ENCODE data around the gene PTPRA.

Gene PTPRA

GRCh38 chr20:2840138-2840966 is 32.9 kb upstream of the PTPRA start, which contains the start of the genes PCED1A and VPS16:
TSS of gene PCED1A (minus strand) at chr20:2840655. CDS start at chr20:2839912, 743 bp downstream.
TSS of gene VPS16 (plus strand) at chr20:2840745. CDS start at chr20:2840775, 30 bp downstream.
- H3K4me3 ChIP-seq (ENCODE audit: low read length): peak within 1 kb of the TSS; percentile 98
- H3F3A ChIP-seq (ENCODE audit: control insufficient read depth, insufficient read depth): no peaks in the 10 kb centered on the region
- no peak within 1 kb of the TSS for H3K27ac ChIP-seq (ENCODE audit: low read depth, low read length)
- H3K27me3 ChIP-seq (ENCODE audit: control insufficient read depth, low read length): no peaks in the 10 kb centered on the region
- peaks cover 11% of the 10 kb centered on the region for H3K79me2 ChIP-seq (ENCODE audit: control insufficient read depth, low read length)
- H4K20me1 ChIP-seq (ENCODE audit: control insufficient read depth, insufficient read depth, low read depth, low read length): no peaks in the 10 kb centered on the region
- no peak for TF ChIP-seq EZH2phosphoT487 (IDR thresholded peaks at IDR 0.05; ENCODE audit: borderline replicate concordance, low read length)
- TF ChIP-seq CTCF (IDR thresholded peaks at IDR 0.05; ENCODE audit: low read depth, low read length, poor library complexity, severe bottlenecking): no peak
- no peaks in the 10 kb centered on the region for H3K36me3 ChIP-seq (ENCODE audit: control insufficient read depth, low read length)
- H3K4me2 ChIP-seq (ENCODE audit: low read length): peak within 1 kb of the TSS; percentile 96
- no peaks in the 10 kb centered on the region for H3K9me2 ChIP-seq (replicated peaks; ENCODE audit: control insufficient read depth, low read length)
- H3K9me3 ChIP-seq (ENCODE audit: control insufficient read depth, insufficient read depth, low read length): no peaks in the 10 kb centered on the region
- peaks cover 26% of the 10 kb centered on the region for H3K4me1 ChIP-seq (ENCODE audit: control insufficient read depth, low read length)

- no peak overlapping the region for H3K27ac ChIP-seq (ENCODE audit: low read depth, low read length)
These were observed 32.2 kb upstream of the PTPRA start for GRCh38 chr20:2840967-2841531.

GRCh38 chr20:2845607-2846006 is 27.7 kb upstream of the PTPRA start:
- Histone ChIP-seq H4K20me1 (ENCODE audit: control insufficient read depth, insufficient read depth, low read depth, low read length) (no peaks in the 10 kb centered on the region), H3F3A (ENCODE audit: control insufficient read depth, insufficient read depth) (no peaks in the 10 kb centered on the region), H3K36me3 (ENCODE audit: control insufficient read depth, low read length) (no peaks in the 10 kb centered on the region), H3K9me3 (ENCODE audit: control insufficient read depth, insufficient read depth, low read length) (no peaks in the 10 kb centered on the region), H3K27me3 (ENCODE audit: control insufficient read depth, low read length) (no peaks in the 10 kb centered on the region), H3K4me2 (ENCODE audit: low read length) (no peak overlapping the region), H3K79me2 (ENCODE audit: control insufficient read depth, low read length) (peaks cover 11% of the 10 kb centered on the region), H3K4me1 (ENCODE audit: control insufficient read depth, low read length) (peaks cover 8% of the 10 kb centered on the region), H3K27ac (ENCODE audit: low read depth, low read length) (no peak overlapping the region), H3K9me2 (replicated peaks; ENCODE audit: control insufficient read depth, low read length) (no peaks in the 10 kb centered on the region), H3K4me3 (ENCODE audit: low read length) (no peak overlapping the region)
- TF ChIP-seq EZH2phosphoT487 (IDR thresholded peaks at IDR 0.05; ENCODE audit: borderline replicate concordance, low read length) (no peak), CTCF (IDR thresholded peaks at IDR 0.05; ENCODE audit: low read depth, low read length, poor library complexity, severe bottlenecking) (no peak)

More at GRCh38 chr20:2840967-2841531, 32.2 kb upstream of the PTPRA start:
- Histone ChIP-seq H3K36me3 (ENCODE audit: control insufficient read depth, low read length) (no peaks in the 10 kb centered on the region), H3K79me2 (ENCODE audit: control insufficient read depth, low read length) (peaks cover 11% of the 10 kb centered on the region), H3K4me2 (ENCODE audit: low read length) (peak overlapping the region; percentile 96), H4K20me1 (ENCODE audit: control insufficient read depth, insufficient read depth, low read depth, low read length) (no peaks in the 10 kb centered on the region), H3F3A (ENCODE audit: control insufficient read depth, insufficient read depth) (no peaks in the 10 kb centered on the region), H3K9me3 (ENCODE audit: control insufficient read depth, insufficient read depth, low read length) (no peaks in the 10 kb centered on the region), H3K9me2 (replicated peaks; ENCODE audit: control insufficient read depth, low read length) (no peaks in the 10 kb centered on the region), H3K4me1 (ENCODE audit: control insufficient read depth, low read length) (peaks cover 26% of the 10 kb centered on the region), H3K27me3 (ENCODE audit: control insufficient read depth, low read length) (no peaks in the 10 kb centered on the region), H3K4me3 (ENCODE audit: low read length) (peak overlapping the region; percentile 98)
- TF ChIP-seq CTCF (IDR thresholded peaks at IDR 0.05; ENCODE audit: low read depth, low read length, poor library complexity, severe bottlenecking) (no peak), EZH2phosphoT487 (IDR thresholded peaks at IDR 0.05; ENCODE audit: borderline replicate concordance, low read length) (no peak)
